SK-N-SH treated with all-trans-retinoic acid at 6 μM for 48 hours (cell line): Measurements from ENCODE around the gene SLC8A2.

ENCODE experiments used
- CREB5 ChIP-seq: fragments of 250-450 bp; sonication (Bioruptor Pico); IDR thresholded peaks from 2 replicates; pipeline ENCODE4 v1.5.1; 2020; ENCODE audit warnings: low read depth, mild to moderate bottlenecking, moderate library complexity
- CSRNP3 ChIP-seq: fragments of 250-450 bp; sonication (Bioruptor Pico); IDR thresholded peaks from 2 replicates; pipeline ENCODE4 v1.5.1; 2021; ENCODE audit warnings: mild to moderate bottlenecking, moderate library complexity
- GLIS3 ChIP-seq: fragments of 250-450 bp; sonication (Bioruptor Pico); IDR thresholded peaks from 2 replicates; pipeline ENCODE4 v1.5.0; 2020; ENCODE audit warnings: mild to moderate bottlenecking, moderate library complexity
- OSR1 ChIP-seq: fragments of 250-450 bp; sonication (Bioruptor Pico); IDR thresholded peaks from 2 replicates; pipeline ENCODE4 v1.8.0; 2022; ENCODE audit warnings: moderate library complexity, mild to moderate bottlenecking, inconsistent platforms
- PATZ1 ChIP-seq: fragments of 250-450 bp; sonication (Bioruptor Pico); IDR thresholded peaks from 2 replicates; pipeline ENCODE4 v1.8.0; 2020; ENCODE audit warnings: mild to moderate bottlenecking, moderate library complexity, borderline replicate concordance
- POU6F1 ChIP-seq: fragments of 250-450 bp; sonication (Bioruptor Pico); IDR thresholded peaks from 2 replicates; pipeline ENCODE4 v1.8.0; 2021; ENCODE audit warnings: low read depth, mild to moderate bottlenecking, moderate library complexity, borderline replicate concordance
- PPARA ChIP-seq: fragments of 250-450 bp; sonication (Bioruptor Pico); IDR thresholded peaks from 2 replicates; pipeline ENCODE4 v1.5.0; 2020; ENCODE audit warnings: mild to moderate bottlenecking, borderline replicate concordance
- RARB ChIP-seq: fragments of 250-450 bp; sonication (Bioruptor Pico); IDR thresholded peaks from 2 replicates; pipeline ENCODE4 v1.8.0; 2021; ENCODE audit warnings: mild to moderate bottlenecking, moderate library complexity
- TOX ChIP-seq: fragments of 250-450 bp; sonication (Bioruptor Pico); IDR thresholded peaks from 2 replicates; pipeline ENCODE4 v1.8.0; 2021; ENCODE audit warnings: mild to moderate bottlenecking, moderate library complexity, borderline replicate concordance
- ZC3H10 ChIP-seq: fragments of 250-450 bp; sonication (Bioruptor Pico); IDR thresholded peaks from 2 replicates; pipeline ENCODE4 v1.5.1; 2021; ENCODE audit warnings: mild to moderate bottlenecking, moderate library complexity
- ZFP30 ChIP-seq: fragments of 450-650 bp; formaldehyde crosslinking; IDR thresholded peaks from 2 replicates; pipeline ENCODE4 v1.5.0; 2022; ENCODE audit warnings: mild to moderate bottlenecking, moderate library complexity

GRCh38 chr19:47413941-47414340, 57.8 kb downstream of the SLC8A2 start:
- TF ChIP-seq PATZ1 (CRISPR knock-in tag) = no peak
- no peak for TF ChIP-seq ZFP30 (CRISPR knock-in tag)
- no peak for TF ChIP-seq ZC3H10
- no peak for TF ChIP-seq RARB
- no peak for TF ChIP-seq CSRNP3 (CRISPR knock-in tag)
- TF ChIP-seq OSR1 (CRISPR knock-in tag) = no peak
- TF ChIP-seq TOX = no peak
- no peak for TF ChIP-seq CREB5 (CRISPR knock-in tag)
- TF ChIP-seq POU6F1 = no peak
- no peak for TF ChIP-seq PPARA (CRISPR knock-in tag)
- TF ChIP-seq GLIS3 = no peak
